HFF-Myc (cell line): ENCODE data around the gene WDR76.
"Not testable (repeated sequence)": the region's sequence is repeated elsewhere in the genome, so short reads cannot be mapped to it uniquely, and the experiment has no call there.

Experiments
- DNase-seq: peaks from one replicate; pipeline ENCODE4 v3.0.0-alpha.2; 2011; ENCODE audit warnings: low read depth; ENCODE audit errors: extremely low read depth
- H3K4me3 ChIP-seq: replicated peaks from 2 replicates; pipeline ENCODE4 v1.5.1; 2011; ENCODE audit warnings: low read depth, mild to moderate bottlenecking, control low read depth, low read length
- CTCF ChIP-seq: IDR thresholded peaks from 2 replicates; pipeline ENCODE4 v1.5.1; 2012; ENCODE audit warnings: mild to moderate bottlenecking, low read depth, low read length, control low read depth; ENCODE audit errors: missing control alignments

WDR76 gene

GRCh38 chr15:43824302-43825246, 2.2 kb upstream of the WDR76 start, which contains the start of gene MFAP1:
Gene MFAP1 (minus strand): TSS chr15:43824690. CDS start chr15:43824569, 121 bp downstream.
- DNase-seq: peak; percentile 94
- no peak for TF ChIP-seq CTCF

GRCh38 chr15:43825305-43825704, 1.5 kb upstream of the WDR76 start:
- H3K4me3 ChIP-seq, DNase-seq: not testable (repeated sequence)

More at GRCh38 chr15:43824302-43825246, 2.2 kb upstream of the WDR76 start, which contains the start of gene MFAP1:
- H3K4me3 ChIP-seq: peak within 1 kb of the TSS; percentile 87

GRCh38 chr15:43826029-43826507, 734 bp upstream of the WDR76 start:
- no peak for DNase-seq
- peak overlapping the region; percentile 70; the same call in 1 of the 2 replicates for H3K4me3 ChIP-seq
- no peak for TF ChIP-seq CTCF

- no peak for TF ChIP-seq CTCF
- H3K4me3 ChIP-seq: peak overlapping the region; percentile 70
- DNase-seq: no peak
Measured at GRCh38 chr15:43828061-43828657, 1.4 kb downstream of the WDR76 start.

GRCh38 chr15:43829951-43830540, 3.2 kb downstream of the WDR76 start:
- H3K4me3 ChIP-seq, DNase-seq: not testable (repeated sequence)

GRCh38 chr15:43830691-43831275, 4.0 kb downstream of the WDR76 start:
- DNase-seq, H3K4me3 ChIP-seq: not testable (repeated sequence)

GRCh38 chr15:43831519-43832052, 4.8 kb downstream of the WDR76 start:
- not testable (repeated sequence) for H3K4me3 ChIP-seq, DNase-seq

GRCh38 chr15:43832485-43832884, 5.7 kb downstream of the WDR76 start:
- not testable (repeated sequence) for H3K4me3 ChIP-seq, DNase-seq

- DNase-seq: no peak
- TF ChIP-seq CTCF: no peak
- H3K4me3 ChIP-seq: no peak overlapping the region
Measured at GRCh38 chr15:43845421-43845820, 18.6 kb downstream of the WDR76 start.
